CD4-positive, alpha-beta T cell treated with Interleukin-12 subunit alpha and Interleukin-12 subunit beta, for 1 hour (primary cell): ENCODE measurements around the gene WLS.
"Not testable (repeated sequence)": the region's sequence is repeated elsewhere in the genome, so short reads cannot be mapped to it uniquely, and the experiment has no call there.

Source experiments
- DNase-seq: peaks from one replicate; pipeline ENCODE4 v3.0.0-alpha.2; 2020

WLS gene

GRCh38 chr1:68161672-68162071 is 70.7 kb downstream of the WLS start:
- DNase-seq, result not testable (repeated sequence)

- DNase-seq, result not testable (repeated sequence)
Observed at GRCh38 chr1:68160935-68161334, 71.4 kb downstream of the WLS start.

GRCh38 chr1:68160021-68160420 is 72.3 kb downstream of the WLS start:
- DNase-seq, result no peak

- DNase-seq, result no peak
Observed at GRCh38 chr1:68158837-68159236, 73.5 kb downstream of the WLS start.

- DNase-seq, result no peak
Observed at GRCh38 chr1:68157416-68157815, 74.9 kb downstream of the WLS start.

- DNase-seq, result no peak
Observed at GRCh38 chr1:68151690-68152089, 80.6 kb downstream of the WLS start.

GRCh38 chr1:68149907-68150306 is 82.4 kb downstream of the WLS start:
- no peak for DNase-seq

- DNase-seq, result no peak
Observed at GRCh38 chr1:68149110-68149798, 83.1 kb downstream of the WLS start.

GRCh38 chr1:68148631-68149030 is 83.7 kb downstream of the WLS start:
- no peak for DNase-seq

- DNase-seq, result no peak
Observed at GRCh38 chr1:68147534-68148171, 84.7 kb downstream of the WLS start.

- no peak for DNase-seq
Observed at GRCh38 chr1:68145418-68146126, 86.8 kb downstream of the WLS start.

- DNase-seq, result no peak
Observed at GRCh38 chr1:68144856-68145255, 87.5 kb downstream of the WLS start.

GRCh38 chr1:68143633-68144032 is 88.7 kb downstream of the WLS start:
- DNase-seq, result no peak

GRCh38 chr1:68142461-68142860 is 89.9 kb downstream of the WLS start:
- no peak for DNase-seq

- DNase-seq, result no peak
Observed at GRCh38 chr1:68142036-68142435, 90.3 kb downstream of the WLS start.

GRCh38 chr1:68141071-68142021 is 91.0 kb downstream of the WLS start:
- no peak for DNase-seq

GRCh38 chr1:68140536-68140935 is 91.8 kb downstream of the WLS start:
- DNase-seq, result no peak

- no peak for DNase-seq
Observed at GRCh38 chr1:68136187-68136586, 96.1 kb downstream of the WLS start.

GRCh38 chr1:68132426-68133130 is 99.7 kb downstream of the WLS start:
- DNase-seq, result no peak

- DNase-seq, result no peak
Observed at GRCh38 chr1:68131261-68131660, 101.1 kb downstream of the WLS start.

- no peak for DNase-seq
Observed at GRCh38 chr1:68129536-68130250, 102.6 kb downstream of the WLS start.

- no peak for DNase-seq
Observed at GRCh38 chr1:68128820-68129219, 103.5 kb downstream of the WLS start.
